Prostate gland (tissue), 2 donors: ENCODE measurements around the gene BICRA. TPM values are rescaled to one million over a fixed set of nuclear protein-coding genes. Genes with fewer than 3 reads are reported as not detected.
"Not testable (repeated sequence)": the region's sequence is repeated elsewhere in the genome, so short reads cannot be mapped to it uniquely, and the experiment has no call there.

Source experiments
- DNase-seq: peaks from one replicate; pipeline ENCODE4 v3.0.0-alpha.2; 2019; ENCODE audit warnings: low spot score
- H3K27ac ChIP-seq, 2 donors: fragments of 200-600 bp; sonication (generic); 2 replicates each; pipeline ENCODE4 v1.5.1; 2017 to 2019
- H3K27me3 ChIP-seq: fragments of 200-600 bp; sonication (generic); replicated peaks from 2 replicates; pipeline ENCODE4 v1.5.1; 2019; ENCODE audit not compliant: insufficient read depth
- H3K36me3 ChIP-seq, 2 donors: fragments of 200-600 bp; sonication (generic); 1 replicate in 1 of 2; 2 replicates in 1 of 2; pipeline versions ENCODE4 v1.5.1 to v1.8.1; 2017 to 2019
- H3K4me1 ChIP-seq: fragments of 200-600 bp; sonication (generic); replicated peaks from 2 replicates; pipeline ENCODE4 v1.5.1; 2019
- H3K4me3 ChIP-seq, 2 donors: fragments of 200-600 bp; sonication (generic); 2 replicates each; pipeline ENCODE4 v1.5.1; 2017 to 2019
- H3K9me3 ChIP-seq: fragments of 200-600 bp; sonication (generic); 2 replicates; pipeline ENCODE4 v1.5.1; 2017
- CTCF ChIP-seq, 4 experiments: fragments of 200-600 bp in 2 of 4; fragments of 450-650 bp in 2 of 4; sonication (generic) in 2 of 4; IDR thresholded peaks; 1 replicate in 3 of 4; 2 replicates in 1 of 4; pipeline ENCODE4 v1.5.1; 2016 to 2019; ENCODE audit warnings: antibody characterized with exemption in 4 of 4, mild to moderate bottlenecking in 2 of 4, moderate library complexity in 2 of 4
- POLR2A ChIP-seq: fragments of 450-650 bp; IDR thresholded peaks from one replicate; pipeline ENCODE4 v1.6.1; 2016; ENCODE audit warnings: antibody characterized with exemption, mild to moderate bottlenecking
- POLR2AphosphoS5 ChIP-seq: sonication (generic); formaldehyde crosslinking; IDR thresholded peaks from one replicate; pipeline ENCODE4 v1.6.1; 2017; ENCODE audit warnings: antibody characterized with exemption
- WGBS: methylation state at CpG from one replicate; pipeline ENCODE4 v1.1.5; 2018; 5-methylcytosine and 5-hydroxymethylcytosine counted together
- intact Hi-C: fragments of 100-400 bp; cut with DNase I; formaldehyde crosslinking; loops from one replicate; pipeline ENCODE4 v1.14.2; 2022
- total RNA-seq, 2 donors: library from RNA; depleted of rRNA; stranded (reverse); fragments of >200 nt; gene quantifications; one replicate each; pipeline ENCODE4 v1.1.0, GENCODE V29; 2016

BICRA gene
- total RNA-seq, 2 donors from 2014 or later, result 19.4 to 25.3 TPM

GRCh38 chr19:47726467-47726866 is 117.5 kb downstream of the BICRA start:
- 75% methylated on average over 4 of the region's 4 CpGs for WGBS
- Histone ChIP-seq H3K27me3 (no peaks in the 10 kb centered on the region), H3K36me3 (no peaks in the 10 kb centered on the region), H3K9me3 (no peaks in the 10 kb centered on the region), H3K4me1 (no peaks in the 10 kb centered on the region), H3K27ac (peak overlapping the region; percentile 23 to 49), H3K4me3 (no peak overlapping the region)
- TF ChIP-seq POLR2A (no peak), CTCF (IDR thresholded peaks at IDR 0.05) (no peak), POLR2AphosphoS5 (no peak)
- no peak for DNase-seq
- intact Hi-C loops, result no loop called here

- H3K36me3 ChIP-seq, DNase-seq, H3K27me3 ChIP-seq, H3K4me1 ChIP-seq, H3K9me3 ChIP-seq, H3K4me3 ChIP-seq, H3K27ac ChIP-seq: not testable (repeated sequence)
- WGBS, result 88% methylated on average over 4 of the region's 4 CpGs
- intact Hi-C loops, result loop anchor here (2.0 kb wide), 1 partner anchor 15 kb away; no protein-coding TSS in a partner anchor
These were observed 119.4 kb downstream of the BICRA start for GRCh38 chr19:47728295-47728694.

GRCh38 chr19:47729468-47729798 is 120.5 kb downstream of the BICRA start:
- H3K27me3 ChIP-seq, result no peaks in the 10 kb centered on the region
- no peaks in the 10 kb centered on the region for H3K9me3 ChIP-seq
- H3K4me1 ChIP-seq, result no peaks in the 10 kb centered on the region
- peak; percentile 75 for DNase-seq
- no peak overlapping the region for H3K4me3 ChIP-seq
- WGBS, result 4% methylated on average over 9 of the region's 9 CpGs
- H3K27ac ChIP-seq, result peak overlapping the region; percentile 79
- no peaks in the 10 kb centered on the region for H3K36me3 ChIP-seq
- no peak for TF ChIP-seq CTCF (IDR thresholded peaks at IDR 0.05)
- peak; percentile 75 for TF ChIP-seq POLR2AphosphoS5
- TF ChIP-seq POLR2A, result peak; percentile 52
- intact Hi-C loops, result loop anchor here (2.0 kb wide), 1 partner anchor 13 kb away; no protein-coding TSS in a partner anchor

DNA sequence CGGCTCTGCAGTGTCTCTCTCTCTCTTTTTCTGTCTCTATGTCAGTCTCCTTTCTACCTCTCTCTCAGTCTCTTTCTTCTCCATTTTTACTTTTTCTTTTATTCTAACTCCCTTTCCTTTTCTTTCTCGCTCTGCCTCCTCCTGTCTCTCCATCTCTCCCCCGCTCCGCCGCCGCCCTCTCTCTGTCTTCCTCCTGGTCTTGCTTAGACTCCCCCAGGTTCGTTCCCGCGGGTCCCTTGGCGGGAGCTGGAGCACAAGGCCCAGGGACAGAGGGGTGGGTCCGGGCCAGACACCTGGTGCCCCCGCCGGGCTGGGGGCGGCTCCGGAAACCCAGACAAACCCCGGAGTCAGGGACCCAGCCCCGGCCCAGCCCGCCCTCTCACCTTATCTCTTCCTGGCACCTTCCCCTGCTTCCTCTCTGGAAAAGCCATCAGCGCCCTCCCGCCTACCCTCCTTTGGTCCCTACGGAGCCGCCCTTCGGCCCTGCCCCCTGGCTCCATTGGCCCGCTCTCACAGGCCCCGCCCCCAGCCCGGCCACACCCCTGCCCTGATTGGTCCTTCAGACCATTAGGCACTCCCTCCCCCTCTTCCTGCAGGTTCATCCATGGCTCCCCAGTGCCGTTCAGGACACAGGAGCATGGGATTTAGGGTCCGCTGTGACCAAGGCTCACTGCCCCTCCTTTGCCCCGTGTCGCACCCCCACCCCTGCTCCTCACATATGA is 121.0 kb downstream of the BICRA start:
- intact Hi-C loops, result loop anchor here (2.0 kb wide), 1 partner anchor 13 kb away; no protein-coding TSS in a partner anchor
- H3K27me3 ChIP-seq, result no peaks in the 10 kb centered on the region
- H3K27ac ChIP-seq, result peak overlapping the region; percentile 79
- no peak overlapping the region for H3K4me3 ChIP-seq
- no peak for TF ChIP-seq POLR2AphosphoS5
- no peak for TF ChIP-seq CTCF (IDR thresholded peaks at IDR 0.05)
- no peak for TF ChIP-seq POLR2A
- no peaks in the 10 kb centered on the region for H3K4me1 ChIP-seq
- DNase-seq, result peak; percentile 36
- H3K9me3 ChIP-seq, result no peaks in the 10 kb centered on the region
- H3K36me3 ChIP-seq, result no peaks in the 10 kb centered on the region
- WGBS, result 31% methylated on average over 30 of the region's 30 CpGs

DNA sequence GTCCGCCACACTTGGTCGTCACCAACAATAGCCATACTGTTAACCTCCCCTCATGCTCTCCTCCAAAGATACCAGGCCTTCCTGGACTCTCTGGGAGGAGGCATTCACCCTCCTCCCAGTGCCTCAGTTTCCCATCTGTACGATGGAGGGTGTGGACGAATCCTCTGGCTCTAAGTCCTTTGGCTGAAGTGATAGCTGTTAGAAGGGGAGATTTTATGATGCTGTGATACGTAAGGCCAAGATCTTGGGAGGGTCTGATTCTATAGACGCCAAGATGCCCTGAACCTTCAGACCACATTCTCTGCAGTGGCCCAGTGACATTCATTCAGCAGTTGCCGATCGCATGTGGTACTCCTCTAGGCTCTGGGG is 121.6 kb downstream of the BICRA start:
- no peaks in the 10 kb centered on the region for H3K36me3 ChIP-seq
- H3K27me3 ChIP-seq, result no peaks in the 10 kb centered on the region
- no peak overlapping the region for H3K4me3 ChIP-seq
- no peaks in the 10 kb centered on the region for H3K9me3 ChIP-seq
- H3K27ac ChIP-seq, result peak overlapping the region; percentile 79
- intact Hi-C loops, result no loop called here
- TF ChIP-seq POLR2AphosphoS5 (no peak), POLR2A (no peak), CTCF (IDR thresholded peaks at IDR 0.05) (no peak)
- WGBS, result 91% methylated on average over 8 of the region's 8 CpGs
- no peaks in the 10 kb centered on the region for H3K4me1 ChIP-seq
- DNase-seq, result no peak
